GM12875 (cell line): ENCODE data around the gene PPP2R3C.
"Not testable (repeated sequence)": the region's sequence is repeated elsewhere in the genome, so short reads cannot be mapped to it uniquely, and the experiment has no call there.

Experiments
- H3K4me3 ChIP-seq: one replicate; pipeline ENCODE4 v1.5.1; 2011; ENCODE audit warnings: low read depth, low read length, control low read depth
- CTCF ChIP-seq: IDR thresholded peaks from 2 replicates; pipeline ENCODE4 v1.5.1; 2011; ENCODE audit warnings: low read depth, mild to moderate bottlenecking, control low read depth, inconsistent platforms, low read length, moderate library complexity, borderline replicate concordance; ENCODE audit not compliant: insufficient read depth

The PPP2R3C gene

GRCh38 chr14:35045798-35046047 lies 76.1 kb downstream of the PPP2R3C start:
- TF ChIP-seq CTCF, result no peak
- H3K4me3 ChIP-seq, result peak overlapping the region; percentile 61

- peak overlapping the region; percentile 61 for H3K4me3 ChIP-seq
- no peak for TF ChIP-seq CTCF
Observed at GRCh38 chr14:35044939-35045797, 76.6 kb downstream of the PPP2R3C start.

GRCh38 chr14:35043046-35043445 lies 78.7 kb downstream of the PPP2R3C start:
- H3K4me3 ChIP-seq, result no peak overlapping the region
- no peak for TF ChIP-seq CTCF

GRCh38 chr14:35042632-35043031 lies 79.2 kb downstream of the PPP2R3C start:
- H3K4me3 ChIP-seq, result no peak overlapping the region
- TF ChIP-seq CTCF, result no peak

GRCh38 chr14:35038312-35038711 lies 83.5 kb downstream of the PPP2R3C start:
- not testable (repeated sequence) for H3K4me3 ChIP-seq
